Skeletal muscle tissue (tissue), 4 donors: Measurements from ENCODE around the gene VPS13D. TPM values are rescaled to one million over a fixed set of nuclear protein-coding genes. Genes with fewer than 3 reads are reported as not detected.
"Not testable (repeated sequence)": the region's sequence is repeated elsewhere in the genome, so short reads cannot be mapped to it uniquely, and the experiment has no call there.

Experiments used
- H3K27ac ChIP-seq: one replicate; pipeline ENCODE4 v1.7.0; 2013; ENCODE audit warnings: mild to moderate bottlenecking, low read depth, low read length, inconsistent platforms
- H3K27me3 ChIP-seq, 3 donors: one replicate each; pipeline ENCODE4 v1.7.0; 2013; ENCODE audit warnings: low read length in 3 of 3; ENCODE audit not compliant: control insufficient read depth in 3 of 3, insufficient read depth in 3 of 3
- H3K36me3 ChIP-seq, 3 donors: one replicate each; pipeline ENCODE4 v1.7.0; 2013; ENCODE audit warnings: low read length in 3 of 3; ENCODE audit not compliant: control insufficient read depth in 3 of 3, insufficient read depth in 3 of 3
- H3K4me1 ChIP-seq, 3 donors: one replicate each; pipeline ENCODE4 v1.7.0; 2013; ENCODE audit warnings: low read length in 3 of 3, mild to moderate bottlenecking in 3 of 3; ENCODE audit not compliant: control insufficient read depth in 3 of 3, insufficient read depth in 3 of 3
- H3K4me3 ChIP-seq, 3 donors: one replicate each; pipeline ENCODE4 v1.7.0; 2013; ENCODE audit warnings: low read length in 3 of 3
- H3K9ac ChIP-seq, 3 donors: one replicate each; pipeline ENCODE4 v1.7.0; 2013; ENCODE audit warnings: low read length in 3 of 3, mild to moderate bottlenecking in 3 of 3, moderate library complexity in 2 of 3, low read depth in 1 of 3
- H3K9me3 ChIP-seq, 3 donors: one replicate each; pipeline ENCODE4 v1.7.0; 2013; ENCODE audit warnings: low read length in 3 of 3; ENCODE audit not compliant: control insufficient read depth in 3 of 3
- total RNA-seq: library from RNA; depleted of rRNA; stranded (reverse); fragments of >200 nt; gene quantifications from one replicate; pipeline ENCODE4 v1.2.3, GENCODE V29; 2014
- donor health status: Osteomylitis.

The VPS13D gene
- total RNA-seq, 1 donor from 2014 or later = 40.2 TPM

DNA sequence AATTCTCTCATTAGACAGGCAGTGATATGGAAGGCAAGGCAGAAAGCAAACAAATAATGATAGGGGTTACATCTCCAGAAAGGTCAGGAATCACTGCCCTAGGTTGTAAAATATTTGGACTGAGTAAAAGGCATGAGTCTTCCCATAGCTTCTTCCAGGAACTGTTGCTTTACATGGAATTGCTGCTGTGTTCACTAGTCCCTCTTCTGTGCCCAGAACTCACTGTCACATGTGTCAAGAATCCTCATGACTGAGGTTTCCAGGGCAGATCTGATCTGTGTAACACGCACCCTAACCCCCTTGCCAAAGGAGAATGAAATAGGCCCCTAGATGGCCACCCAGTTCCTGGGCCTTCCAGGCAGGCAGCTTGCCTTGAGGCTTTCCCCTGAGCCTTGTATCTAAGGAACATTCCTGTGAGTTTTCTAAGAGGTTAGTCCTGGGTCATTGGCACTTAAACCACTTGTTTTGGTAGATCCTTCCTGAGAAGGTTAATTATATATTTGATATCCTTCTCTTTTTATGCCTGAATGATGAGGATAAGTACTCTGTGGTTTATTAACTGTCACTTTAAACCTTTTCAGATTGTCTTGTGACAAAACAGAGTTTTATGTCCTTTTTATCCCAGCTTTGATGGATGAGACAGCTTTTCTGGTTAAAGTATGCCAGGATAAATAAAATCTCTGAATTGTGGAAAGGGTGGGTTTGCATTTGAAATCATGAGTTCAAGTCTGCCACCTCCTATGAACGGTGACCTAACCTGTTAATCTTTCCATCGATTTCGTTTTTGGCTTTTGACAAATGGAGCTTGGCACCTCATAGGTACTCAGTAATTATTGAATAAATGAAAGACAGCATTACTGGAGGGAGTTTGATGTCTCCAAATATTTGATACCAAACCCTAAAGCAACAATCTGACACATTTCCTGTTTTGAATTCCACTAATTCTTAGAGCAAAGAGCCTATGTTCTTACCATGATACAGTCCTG, 224.9 kb downstream of the VPS13D start:
- Histone ChIP-seq H3K9ac (peak overlapping the region in 1 of 3 donors; percentile 68), H3K27ac (peak overlapping the region; percentile 77), H3K4me3 (no peak overlapping the region), H3K4me1 (peaks cover 55 to 67% (median 65%) of the 10 kb centered on the region in 3 donors), H3K36me3 (peaks cover 0 to 13% (median 0%) of the 10 kb centered on the region in 3 donors), H3K27me3 (no peaks in the 10 kb centered on the region), H3K9me3 (no peaks in the 10 kb centered on the region)

DNA sequence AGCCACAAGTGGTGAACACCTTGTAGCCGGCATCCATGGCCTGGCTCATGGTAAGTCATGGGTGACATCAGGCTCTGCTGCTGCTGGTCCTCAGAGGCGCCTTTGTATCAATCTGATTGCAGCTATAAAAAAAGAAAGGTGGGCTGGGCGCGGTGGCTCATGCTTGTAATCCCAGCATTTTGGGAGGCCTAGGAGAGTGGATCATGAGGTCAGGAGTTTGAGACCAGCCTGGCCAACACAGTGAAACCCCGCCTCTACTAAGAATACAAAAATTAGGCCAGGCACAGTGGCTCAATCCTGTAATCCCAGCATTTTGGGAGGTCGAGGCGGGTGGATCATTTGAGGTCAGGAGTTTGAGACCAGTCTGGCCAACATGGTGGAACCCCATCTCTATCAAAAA, 226.3 kb downstream of the VPS13D start:
- not testable (repeated sequence) for H3K4me3 ChIP-seq, H3K27ac ChIP-seq, H3K9me3 ChIP-seq, H3K9ac ChIP-seq, H3K27me3 ChIP-seq
- H3K4me1 ChIP-seq = peaks cover 52 to 61% (median 59%) of the 10 kb centered on the region in 3 donors
- peaks cover 0 to 13% (median 0%) of the 10 kb centered on the region in 3 donors for H3K36me3 ChIP-seq

DNA sequence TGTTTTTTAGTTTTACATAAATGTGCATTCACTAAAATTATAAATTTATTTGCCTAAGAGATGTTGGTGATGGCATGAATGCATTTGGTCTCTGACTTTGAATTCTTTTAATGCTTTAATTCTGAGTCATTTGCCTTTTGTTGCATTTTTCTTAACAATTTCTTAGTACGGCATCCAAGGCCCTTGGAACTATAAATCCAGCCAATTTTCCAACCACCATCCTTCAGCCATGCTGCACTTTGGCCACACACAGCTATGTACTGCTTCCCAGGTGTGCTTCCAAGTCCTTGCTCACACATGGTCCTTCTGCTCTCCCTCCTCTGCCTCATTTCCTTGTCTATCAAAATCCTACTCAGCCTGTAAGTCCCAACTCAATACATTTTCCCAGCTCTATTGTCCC, 227.1 kb downstream of the VPS13D start:
- H3K4me3 ChIP-seq = no peak overlapping the region
- H3K4me1 ChIP-seq = peaks cover 45 to 61% (median 59%) of the 10 kb centered on the region in 3 donors
- H3K27ac ChIP-seq = peak overlapping the region; percentile 57
- no peaks in the 10 kb centered on the region for H3K27me3 ChIP-seq
- no peak overlapping the region for H3K9ac ChIP-seq
- H3K9me3 ChIP-seq = no peaks in the 10 kb centered on the region
- peaks cover 0 to 13% (median 0%) of the 10 kb centered on the region in 3 donors for H3K36me3 ChIP-seq

DNA sequence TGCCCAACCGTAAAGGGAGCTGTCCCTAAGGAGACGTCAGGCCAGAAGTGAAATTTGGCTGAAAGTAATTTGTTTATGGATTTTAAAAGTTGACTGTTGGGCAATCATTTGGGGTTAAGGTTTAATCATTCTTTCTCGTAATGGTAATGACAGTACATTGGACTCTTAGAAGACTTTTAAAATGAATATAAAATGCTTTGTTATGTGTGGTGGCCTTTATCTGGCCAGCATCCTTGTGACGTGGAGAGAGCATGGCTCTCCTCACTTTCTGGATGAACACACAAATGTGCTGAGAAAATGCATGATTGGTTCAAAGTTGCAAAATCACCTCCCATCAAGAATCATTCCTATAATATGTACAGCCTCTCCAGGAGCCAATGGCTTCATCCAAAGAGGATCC, 227.9 kb downstream of the VPS13D start:
- H3K27ac ChIP-seq = peak overlapping the region; percentile 57
- H3K9ac ChIP-seq = no peak overlapping the region
- no peaks in the 10 kb centered on the region for H3K27me3 ChIP-seq
- peaks cover 0 to 13% (median 4%) of the 10 kb centered on the region in 3 donors for H3K36me3 ChIP-seq
- no peaks in the 10 kb centered on the region for H3K9me3 ChIP-seq
- no peak overlapping the region for H3K4me3 ChIP-seq
- peaks cover 43 to 61% (median 59%) of the 10 kb centered on the region in 3 donors for H3K4me1 ChIP-seq

DNA sequence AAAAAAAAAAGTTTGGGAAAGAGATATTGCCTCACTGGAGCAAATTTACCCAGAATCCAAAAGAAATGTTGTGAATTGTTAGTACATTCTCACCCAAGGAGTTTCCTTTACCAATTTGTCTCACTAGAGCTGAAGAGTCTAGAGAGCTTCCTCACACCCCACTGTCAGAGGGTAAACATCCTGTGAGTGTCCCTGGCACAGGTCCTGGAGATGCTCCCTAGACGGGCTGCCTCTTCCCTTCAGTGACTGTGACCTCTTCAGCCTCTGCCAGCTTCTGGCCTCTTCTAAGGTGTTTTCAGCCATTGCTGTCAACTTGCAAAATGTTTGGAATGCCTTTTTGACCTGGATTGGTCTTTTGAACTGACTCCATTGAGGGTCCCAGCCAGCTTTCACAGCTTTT, 228.7 kb downstream of the VPS13D start:
- Histone ChIP-seq H3K9me3 (no peaks in the 10 kb centered on the region), H3K27me3 (no peaks in the 10 kb centered on the region), H3K4me1 (peaks cover 44 to 61% (median 59%) of the 10 kb centered on the region in 3 donors), H3K36me3 (peaks cover 0 to 13% (median 4%) of the 10 kb centered on the region in 3 donors), H3K9ac (no peak overlapping the region), H3K27ac (peak overlapping the region; percentile 57), H3K4me3 (no peak overlapping the region)

DNA sequence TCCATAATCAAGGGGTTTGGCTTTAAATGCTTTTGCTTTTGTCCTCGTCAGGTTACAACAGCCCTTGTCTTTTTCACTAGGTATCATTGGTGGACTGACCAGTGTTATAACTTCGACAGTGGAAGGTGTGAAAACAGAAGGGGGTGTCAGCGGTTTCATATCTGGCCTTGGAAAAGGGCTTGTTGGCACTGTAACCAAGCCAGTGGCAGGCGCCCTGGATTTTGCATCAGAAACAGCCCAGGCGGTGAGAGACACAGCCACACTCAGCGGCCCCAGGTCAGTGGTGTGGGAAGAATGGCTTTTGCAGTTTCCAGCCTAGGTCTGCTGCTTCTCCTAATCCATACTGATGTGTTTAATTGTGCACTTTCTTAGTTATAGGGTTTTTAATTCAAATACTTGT, 230.3 kb downstream of the VPS13D start:
- no peak overlapping the region for H3K27ac ChIP-seq
- no peak overlapping the region for H3K9ac ChIP-seq
- peaks cover 42 to 61% (median 60%) of the 10 kb centered on the region in 3 donors for H3K4me1 ChIP-seq
- no peaks in the 10 kb centered on the region for H3K9me3 ChIP-seq
- H3K36me3 ChIP-seq = peaks cover 0 to 13% (median 4%) of the 10 kb centered on the region in 3 donors
- H3K4me3 ChIP-seq = no peak overlapping the region
- no peaks in the 10 kb centered on the region for H3K27me3 ChIP-seq

DNA sequence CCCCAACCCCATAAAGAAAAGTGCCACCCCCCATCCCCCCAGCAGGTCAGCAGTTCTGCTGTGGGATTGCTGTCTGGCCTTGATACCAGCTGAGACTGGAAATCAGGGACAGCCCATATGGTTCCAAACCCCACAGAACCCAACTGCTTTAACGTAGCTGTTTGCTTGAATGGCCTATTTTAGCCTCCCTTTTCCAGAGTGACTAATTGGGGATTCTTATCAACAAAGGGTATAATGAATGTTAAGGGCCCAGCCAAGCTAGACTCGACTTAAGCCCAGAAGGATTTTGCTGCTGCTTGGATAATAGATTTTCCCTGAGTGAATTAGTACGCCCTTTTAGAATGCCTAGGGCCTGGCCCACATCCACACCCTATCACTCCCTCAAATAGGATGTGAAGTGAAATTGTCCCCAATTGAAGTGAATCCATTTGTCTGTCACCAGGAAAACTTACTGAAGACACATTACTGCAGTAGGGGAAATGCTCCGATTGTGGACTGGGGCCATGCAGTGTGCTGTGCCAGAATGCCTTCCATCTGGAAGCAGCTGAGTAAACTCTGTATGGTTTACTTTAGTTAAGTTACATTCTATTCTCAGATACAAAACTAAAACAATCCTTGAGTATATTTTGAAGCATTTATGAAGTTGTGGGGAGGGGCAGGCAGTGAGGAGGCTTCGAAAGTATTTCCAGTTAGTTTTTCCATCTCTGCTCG, 231.2 kb downstream of the VPS13D start:
- Histone ChIP-seq H3K4me1 (peaks cover 40 to 60% (median 59%) of the 10 kb centered on the region in 3 donors), H3K27ac (peak overlapping the region; percentile 73), H3K4me3 (peak overlapping the region in 1 of 3 donors; percentile 9), H3K9ac (peak overlapping the region in 2 of 3 donors; percentile 23 to 51), H3K27me3 (no peaks in the 10 kb centered on the region), H3K9me3 (no peaks in the 10 kb centered on the region), H3K36me3 (peaks cover 0 to 10% (median 4%) of the 10 kb centered on the region in 3 donors)

DNA sequence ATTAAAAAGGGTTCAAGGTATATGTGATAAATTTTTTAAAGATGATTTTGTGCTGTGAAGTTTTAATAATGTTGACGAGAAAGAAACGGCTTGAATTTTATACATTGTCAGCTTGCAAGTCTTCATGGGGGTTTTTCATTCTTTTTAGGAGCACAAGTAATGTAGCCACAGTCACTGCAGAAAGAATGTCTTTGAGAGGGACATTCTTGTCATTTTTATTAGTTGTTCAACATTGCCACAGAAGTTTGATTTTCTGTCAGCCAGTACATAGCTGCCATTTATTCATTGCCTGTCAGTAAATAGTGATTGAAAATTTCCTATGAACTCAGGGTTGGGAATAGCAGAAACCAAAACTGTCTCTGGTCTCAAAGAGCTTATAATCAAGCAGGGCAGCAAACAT, 231.9 kb downstream of the VPS13D start:
- peak overlapping the region; percentile 73 for H3K27ac ChIP-seq
- no peak overlapping the region for H3K9ac ChIP-seq
- H3K9me3 ChIP-seq = no peaks in the 10 kb centered on the region
- no peak overlapping the region for H3K4me3 ChIP-seq
- no peaks in the 10 kb centered on the region for H3K27me3 ChIP-seq
- H3K36me3 ChIP-seq = peaks cover 0 to 5% (median 4%) of the 10 kb centered on the region in 3 donors
- peaks cover 40 to 60% (median 56%) of the 10 kb centered on the region in 3 donors for H3K4me1 ChIP-seq

DNA sequence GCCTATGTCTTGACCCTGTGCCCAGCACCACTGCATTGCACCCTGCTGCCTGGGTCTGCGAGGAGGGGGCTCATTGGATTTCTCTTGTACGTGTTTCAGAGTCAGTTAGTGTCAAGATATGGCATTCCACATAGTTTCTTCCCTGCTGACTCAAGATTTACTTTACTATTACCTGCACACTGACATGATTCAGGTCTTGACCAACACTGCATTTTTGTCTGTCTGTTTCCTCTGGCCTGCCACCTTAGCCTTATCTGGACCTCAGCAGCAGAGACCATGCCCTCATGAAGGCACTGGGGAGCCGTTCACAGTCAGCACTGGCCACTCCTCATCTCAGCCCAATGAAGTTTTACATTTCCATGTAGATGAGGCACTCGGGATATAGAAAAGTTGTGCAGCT, 232.8 kb downstream of the VPS13D start:
- no peak overlapping the region for H3K9ac ChIP-seq
- peaks cover 40 to 54% (median 51%) of the 10 kb centered on the region in 3 donors for H3K4me1 ChIP-seq
- peaks cover 0 to 4% (median 0%) of the 10 kb centered on the region in 3 donors for H3K36me3 ChIP-seq
- H3K27ac ChIP-seq = peak overlapping the region; percentile 6
- H3K9me3 ChIP-seq = no peaks in the 10 kb centered on the region
- H3K4me3 ChIP-seq = peak overlapping the region in 1 of 3 donors; percentile 3
- H3K27me3 ChIP-seq = no peaks in the 10 kb centered on the region
